ENCODE data around the gene CBX3. TPM values are rescaled to one million over a fixed set of nuclear protein-coding genes. Genes with fewer than 3 reads are reported as not detected.

The CBX3 gene
- total and polyA plus RNA-seq, 4 donors = 26.9 to 53.3 (median 33.0) TPM

DNA sequence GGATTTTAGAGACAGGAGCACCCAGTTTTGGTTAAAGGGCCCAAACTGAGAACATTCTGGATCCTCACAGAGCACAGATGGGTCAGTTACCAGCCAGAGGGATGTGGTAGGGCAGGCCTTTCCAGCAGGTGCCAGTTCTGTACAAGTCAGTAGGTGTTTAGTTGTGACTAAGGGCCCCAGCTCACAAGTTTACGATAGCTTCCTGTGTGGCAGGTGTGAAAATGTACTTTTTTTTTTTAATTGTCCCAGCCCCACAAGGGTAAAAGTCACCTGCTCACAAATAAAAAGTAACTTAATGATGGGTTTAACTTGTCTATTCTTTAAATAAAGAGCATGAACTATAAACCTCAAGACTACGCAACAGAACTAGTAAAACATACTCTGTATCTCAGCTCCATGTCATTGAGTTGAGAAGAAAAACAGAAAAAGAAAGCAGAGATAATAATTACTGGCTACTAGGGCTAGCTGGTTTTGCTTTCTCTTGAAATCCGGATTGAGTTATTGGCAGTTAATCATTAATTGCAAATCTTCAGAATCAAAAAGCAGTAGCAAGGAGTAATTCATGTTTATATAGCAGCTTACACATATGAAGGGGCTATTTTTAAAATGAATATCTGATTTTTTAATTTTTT is 34.1 kb upstream of the CBX3 start (continued):
- TF ChIP-seq, protein P1, sequence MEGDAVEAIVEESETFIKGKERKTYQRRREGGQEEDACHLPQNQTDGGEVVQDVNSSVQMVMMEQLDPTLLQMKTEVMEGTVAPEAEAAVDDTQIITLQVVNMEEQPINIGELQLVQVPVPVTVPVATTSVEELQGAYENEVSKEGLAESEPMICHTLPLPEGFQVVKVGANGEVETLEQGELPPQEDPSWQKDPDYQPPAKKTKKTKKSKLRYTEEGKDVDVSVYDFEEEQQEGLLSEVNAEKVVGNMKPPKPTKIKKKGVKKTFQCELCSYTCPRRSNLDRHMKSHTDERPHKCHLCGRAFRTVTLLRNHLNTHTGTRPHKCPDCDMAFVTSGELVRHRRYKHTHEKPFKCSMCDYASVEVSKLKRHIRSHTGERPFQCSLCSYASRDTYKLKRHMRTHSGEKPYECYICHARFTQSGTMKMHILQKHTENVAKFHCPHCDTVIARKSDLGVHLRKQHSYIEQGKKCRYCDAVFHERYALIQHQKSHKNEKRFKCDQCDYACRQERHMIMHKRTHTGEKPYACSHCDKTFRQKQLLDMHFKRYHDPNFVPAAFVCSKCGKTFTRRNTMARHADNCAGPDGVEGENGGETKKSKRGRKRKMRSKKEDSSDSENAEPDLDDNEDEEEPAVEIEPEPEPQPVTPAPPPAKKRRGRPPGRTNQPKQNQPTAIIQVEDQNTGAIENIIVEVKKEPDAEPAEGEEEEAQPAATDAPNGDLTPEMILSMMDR (IDR thresholded peaks at IDR 0.05; ENCODE audit: low read depth, low read length, missing input control) = no peak
- TF ChIP-seq FOXA2 (IDR thresholded peaks at IDR 0.05) (no peak), HNF4G (IDR thresholded peaks at IDR 0.05) (no peak), RAD21 (IDR thresholded peaks at IDR 0.05) (no peak), FOXA1 (IDR thresholded peaks at IDR 0.05) (no peak), GABPA (IDR thresholded peaks at IDR 0.05 in 1 of 2, conservative IDR thresholded peaks at IDR 0.05 in 1 of 2) (no peak)

DNA sequence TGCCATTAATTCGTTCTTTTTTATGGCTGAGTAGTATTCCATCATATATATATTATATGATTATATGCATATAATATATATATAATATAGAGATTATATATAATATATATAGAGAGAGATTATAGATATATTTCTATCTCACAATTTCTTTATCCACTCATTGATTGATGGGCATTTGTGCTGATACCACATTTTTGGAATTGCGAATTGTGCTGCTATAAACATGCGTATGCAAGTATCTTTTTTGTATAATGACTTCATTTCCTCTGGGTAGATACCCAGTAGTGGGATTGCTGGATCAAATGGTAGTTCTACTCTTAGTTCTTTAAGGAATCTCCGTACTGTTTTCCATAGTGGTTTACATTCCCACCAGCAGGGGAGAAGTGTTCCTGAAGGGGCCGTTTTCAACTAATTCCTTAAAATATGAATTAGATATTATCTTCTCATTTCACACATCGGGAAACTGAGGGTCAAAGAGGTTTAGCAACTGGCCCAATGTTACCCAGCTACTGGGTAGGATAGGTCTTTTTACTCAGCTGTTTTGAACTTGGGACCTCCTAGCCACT is 33.0 kb upstream of the CBX3 start:
- Histone ChIP-seq H3K27ac (ENCODE audit: low read depth in 1 of 2, low read length in 2 of 2) (no peak overlapping the region), H3K4me1 (ENCODE audit: control insufficient read depth in 4 of 4, insufficient read depth in 4 of 4, low read length in 3 of 4) (peaks cover 0 to 4% (median 1%) of the 10 kb centered on the region in 4 donors), H3K36me3 (ENCODE audit: control insufficient read depth in 4 of 4, insufficient read depth in 3 of 4, low read depth in 1 of 4, low read length in 3 of 4) (no peaks in the 10 kb centered on the region), H3K9ac (ENCODE audit: low read depth in 1 of 2, low read length in 2 of 2) (no peak overlapping the region), H3K9me3 (ENCODE audit: control insufficient read depth in 4 of 4, low read length in 3 of 4) (no peaks in the 10 kb centered on the region), H3K27me3 (ENCODE audit: control insufficient read depth in 4 of 4, insufficient read depth in 4 of 4, low read length in 3 of 4) (no peaks in the 10 kb centered on the region), H3K4me3 (ENCODE audit: low read depth in 1 of 3, low read length in 3 of 3) (no peak overlapping the region)
- no peak for DNase-seq (ENCODE audit: low spot score)
- 92% methylated on average over 6 of the region's 6 CpGs for WGBS
- TF ChIP-seq, protein P2, sequence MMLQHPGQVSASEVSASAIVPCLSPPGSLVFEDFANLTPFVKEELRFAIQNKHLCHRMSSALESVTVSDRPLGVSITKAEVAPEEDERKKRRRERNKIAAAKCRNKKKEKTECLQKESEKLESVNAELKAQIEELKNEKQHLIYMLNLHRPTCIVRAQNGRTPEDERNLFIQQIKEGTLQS (IDR thresholded peaks at IDR 0.05) = no peak
- TF ChIP-seq SP1 (IDR thresholded peaks at IDR 0.05) (no peak), RXRA (IDR thresholded peaks at IDR 0.05) (no peak), GABPA (IDR thresholded peaks at IDR 0.05 in 1 of 2, conservative IDR thresholded peaks at IDR 0.05 in 1 of 2) (no peak), JUND (IDR thresholded peaks at IDR 0.05) (no peak), EGR1 (IDR thresholded peaks at IDR 0.05; ENCODE audit: low read depth in 2 of 2) (no peak), RAD21 (IDR thresholded peaks at IDR 0.05) (no peak), HNF4G (IDR thresholded peaks at IDR 0.05) (no peak), FOXA1 (IDR thresholded peaks at IDR 0.05) (no peak), NR2F2 (IDR thresholded peaks at IDR 0.05) (no peak), HNF4A (conservative IDR thresholded peaks at IDR 0.05) (no peak), TAF1 (conservative IDR thresholded peaks at IDR 0.05) (no peak), FOXA2 (IDR thresholded peaks at IDR 0.05) (no peak), MAX (IDR thresholded peaks at IDR 0.05) (no peak), YY1 (IDR thresholded peaks at IDR 0.05) (no peak)
- TF ChIP-seq, protein P1 (IDR thresholded peaks at IDR 0.05; ENCODE audit: low read depth, low read length, missing input control) = no peak
- TF ChIP-seq, protein P3, sequence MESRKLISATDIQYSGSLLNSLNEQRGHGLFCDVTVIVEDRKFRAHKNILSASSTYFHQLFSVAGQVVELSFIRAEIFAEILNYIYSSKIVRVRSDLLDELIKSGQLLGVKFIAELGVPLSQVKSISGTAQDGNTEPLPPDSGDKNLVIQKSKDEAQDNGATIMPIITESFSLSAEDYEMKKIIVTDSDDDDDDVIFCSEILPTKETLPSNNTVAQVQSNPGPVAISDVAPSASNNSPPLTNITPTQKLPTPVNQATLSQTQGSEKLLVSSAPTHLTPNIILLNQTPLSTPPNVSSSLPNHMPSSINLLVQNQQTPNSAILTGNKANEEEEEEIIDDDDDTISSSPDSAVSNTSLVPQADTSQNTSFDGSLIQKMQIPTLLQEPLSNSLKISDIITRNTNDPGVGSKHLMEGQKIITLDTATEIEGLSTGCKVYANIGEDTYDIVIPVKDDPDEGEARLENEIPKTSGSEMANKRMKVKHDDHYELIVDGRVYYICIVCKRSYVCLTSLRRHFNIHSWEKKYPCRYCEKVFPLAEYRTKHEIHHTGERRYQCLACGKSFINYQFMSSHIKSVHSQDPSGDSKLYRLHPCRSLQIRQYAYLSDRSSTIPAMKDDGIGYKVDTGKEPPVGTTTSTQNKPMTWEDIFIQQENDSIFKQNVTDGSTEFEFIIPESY (IDR thresholded peaks at IDR 0.05) = no peak
- TF ChIP-seq, protein P4, sequence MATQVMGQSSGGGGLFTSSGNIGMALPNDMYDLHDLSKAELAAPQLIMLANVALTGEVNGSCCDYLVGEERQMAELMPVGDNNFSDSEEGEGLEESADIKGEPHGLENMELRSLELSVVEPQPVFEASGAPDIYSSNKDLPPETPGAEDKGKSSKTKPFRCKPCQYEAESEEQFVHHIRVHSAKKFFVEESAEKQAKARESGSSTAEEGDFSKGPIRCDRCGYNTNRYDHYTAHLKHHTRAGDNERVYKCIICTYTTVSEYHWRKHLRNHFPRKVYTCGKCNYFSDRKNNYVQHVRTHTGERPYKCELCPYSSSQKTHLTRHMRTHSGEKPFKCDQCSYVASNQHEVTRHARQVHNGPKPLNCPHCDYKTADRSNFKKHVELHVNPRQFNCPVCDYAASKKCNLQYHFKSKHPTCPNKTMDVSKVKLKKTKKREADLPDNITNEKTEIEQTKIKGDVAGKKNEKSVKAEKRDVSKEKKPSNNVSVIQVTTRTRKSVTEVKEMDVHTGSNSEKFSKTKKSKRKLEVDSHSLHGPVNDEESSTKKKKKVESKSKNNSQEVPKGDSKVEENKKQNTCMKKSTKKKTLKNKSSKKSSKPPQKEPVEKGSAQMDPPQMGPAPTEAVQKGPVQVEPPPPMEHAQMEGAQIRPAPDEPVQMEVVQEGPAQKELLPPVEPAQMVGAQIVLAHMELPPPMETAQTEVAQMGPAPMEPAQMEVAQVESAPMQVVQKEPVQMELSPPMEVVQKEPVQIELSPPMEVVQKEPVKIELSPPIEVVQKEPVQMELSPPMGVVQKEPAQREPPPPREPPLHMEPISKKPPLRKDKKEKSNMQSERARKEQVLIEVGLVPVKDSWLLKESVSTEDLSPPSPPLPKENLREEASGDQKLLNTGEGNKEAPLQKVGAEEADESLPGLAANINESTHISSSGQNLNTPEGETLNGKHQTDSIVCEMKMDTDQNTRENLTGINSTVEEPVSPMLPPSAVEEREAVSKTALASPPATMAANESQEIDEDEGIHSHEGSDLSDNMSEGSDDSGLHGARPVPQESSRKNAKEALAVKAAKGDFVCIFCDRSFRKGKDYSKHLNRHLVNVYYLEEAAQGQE (IDR thresholded peaks at IDR 0.05) = no peak
